ENCODE measurements around the gene NCAPG2.

The NCAPG2 gene

DNA sequence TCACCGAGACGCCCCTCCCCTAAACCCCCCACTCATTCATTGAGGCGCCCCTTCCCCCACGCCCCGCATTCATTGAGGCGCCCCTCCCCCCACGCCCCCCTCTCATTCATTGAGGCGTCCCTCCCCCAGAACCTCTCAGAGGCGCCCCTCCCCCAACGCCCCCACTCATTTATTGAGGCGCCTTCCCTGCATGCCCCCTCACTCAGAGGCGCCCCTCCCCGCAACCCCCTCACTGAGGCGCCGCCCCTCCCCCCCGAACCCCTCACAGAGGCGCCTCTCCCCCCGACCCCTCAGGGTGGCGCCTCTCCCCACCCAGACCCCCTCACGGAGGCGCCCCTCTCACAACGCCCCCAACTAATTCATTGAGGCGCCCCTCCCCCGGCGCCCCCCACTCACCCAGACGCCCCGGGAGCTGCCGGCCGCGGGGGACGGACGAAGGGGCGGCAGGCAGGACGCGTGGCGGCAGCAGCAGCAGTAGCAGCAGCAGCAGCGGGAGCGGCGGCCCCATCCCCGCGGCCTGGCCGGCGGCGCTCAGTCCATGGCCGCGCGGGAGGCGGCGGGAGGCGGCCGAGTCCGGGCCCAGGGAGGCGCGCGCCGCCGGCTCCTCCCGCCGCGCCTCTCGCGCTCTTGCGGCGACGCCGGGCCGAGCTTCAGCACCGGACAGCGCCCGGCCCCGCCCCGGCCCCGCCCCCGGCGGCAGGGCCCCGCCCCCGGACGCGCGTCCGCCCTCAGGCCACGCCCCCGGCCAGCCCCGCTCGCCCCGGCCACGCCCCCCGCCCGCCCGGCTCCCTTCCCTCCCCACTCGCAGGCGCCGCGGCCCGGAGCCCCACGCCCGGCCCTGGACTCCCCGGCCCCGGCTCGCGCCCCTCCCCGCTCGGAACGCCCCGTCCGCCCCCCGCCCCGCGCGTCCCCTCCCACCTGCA, 117.2 kb downstream of the NCAPG2 start, which contains the start of gene PTPRN2:
Gene PTPRN2, minus strand, starts transcription at position 662 of the 923 bp plus-strand sequence.
- TF ChIP-seq GATA2 (IDR thresholded peaks at IDR 0.05; ENCODE audit: low read depth, low read length) (no peak), GATA3 (IDR thresholded peaks at IDR 0.05; ENCODE audit: low read depth, low read length) (no peak)

DNA sequence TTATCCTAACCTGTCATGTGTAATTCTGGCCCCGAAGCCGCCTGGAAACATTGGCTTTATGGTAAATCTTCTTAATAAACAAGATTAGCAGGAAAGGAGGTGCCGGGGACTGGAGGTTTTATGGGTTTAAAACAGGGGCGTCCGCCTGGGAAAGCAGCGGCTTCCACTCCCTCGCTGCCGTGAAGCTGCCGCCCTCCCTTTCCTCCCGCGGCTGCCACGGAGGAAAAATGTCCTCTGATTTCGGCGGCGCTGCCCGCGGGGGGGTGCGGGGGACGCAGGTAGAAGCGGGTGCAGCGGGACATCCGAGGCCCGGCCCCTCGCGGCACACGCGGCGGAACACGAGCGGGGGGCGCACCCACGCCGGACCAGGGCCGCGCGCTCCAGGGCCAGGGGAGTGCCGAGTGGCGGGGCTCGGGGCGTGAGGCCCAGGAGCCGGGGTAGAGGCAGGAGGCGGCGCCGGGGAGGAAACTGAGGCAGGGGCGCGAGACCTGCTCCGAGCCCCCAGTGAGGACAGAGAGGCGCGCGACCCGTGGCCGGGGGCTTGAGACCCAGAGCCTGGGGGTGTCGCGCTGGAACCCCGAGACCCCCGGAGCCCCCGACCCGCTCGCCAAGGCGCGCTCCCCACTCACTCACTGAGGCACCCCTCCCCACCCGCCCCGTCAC, 118.0 kb downstream of the NCAPG2 start:
- TF ChIP-seq GATA3 (IDR thresholded peaks at IDR 0.05; ENCODE audit: low read depth, low read length), result no peak
- TF ChIP-seq GATA2 (IDR thresholded peaks at IDR 0.05; ENCODE audit: low read depth, low read length), result no peak

DNA sequence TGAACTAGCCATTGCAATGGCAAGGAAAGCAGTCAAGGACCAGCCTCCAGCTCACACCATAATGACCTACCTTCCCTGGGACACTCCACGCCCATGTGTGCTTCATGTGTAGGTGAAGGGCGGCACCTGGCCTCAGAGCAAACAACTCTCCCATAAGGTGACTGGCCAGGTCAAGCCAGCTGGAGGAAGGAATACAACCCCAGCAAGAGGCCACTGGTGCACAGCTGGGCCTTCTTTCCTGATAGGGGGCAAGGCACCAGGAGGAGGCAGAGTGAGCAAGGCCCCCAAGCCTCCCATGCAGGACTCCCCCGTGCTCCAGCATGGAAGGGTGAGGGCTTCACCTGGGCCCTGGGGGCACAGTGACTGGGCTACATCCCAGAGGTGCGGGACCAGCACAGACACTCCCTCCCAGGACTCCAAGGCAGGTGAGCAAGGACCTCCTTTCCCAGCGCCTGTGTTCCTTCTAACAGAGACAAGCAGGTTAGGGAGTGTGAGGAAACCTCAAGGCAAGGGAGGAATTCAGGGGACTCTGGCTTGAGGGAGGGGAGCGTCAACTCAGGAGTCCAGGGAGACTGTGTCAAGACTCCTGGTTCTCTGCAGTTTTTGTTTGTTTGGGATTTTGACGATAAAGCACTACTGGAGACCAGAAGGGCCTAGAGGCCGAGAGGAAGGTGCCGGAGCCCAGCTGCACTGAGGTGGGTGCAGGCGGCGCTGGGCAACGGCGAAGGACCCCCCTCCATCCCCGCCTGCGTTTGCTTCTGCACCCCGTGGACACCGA, 118.7 kb downstream of the NCAPG2 start:
- TF ChIP-seq GATA2 (IDR thresholded peaks at IDR 0.05; ENCODE audit: low read depth, low read length), result no peak
- no peak for TF ChIP-seq GATA3 (IDR thresholded peaks at IDR 0.05; ENCODE audit: low read depth, low read length)

GRCh38 chr7:158584407-158584806, 120.2 kb downstream of the NCAPG2 start:
- no peak for TF ChIP-seq GATA3 (IDR thresholded peaks at IDR 0.05; ENCODE audit: low read depth, low read length)
- TF ChIP-seq GATA2 (IDR thresholded peaks at IDR 0.05; ENCODE audit: low read depth, low read length), result no peak

GRCh38 chr7:158583810-158584209, 120.8 kb downstream of the NCAPG2 start:
- TF ChIP-seq GATA2 (IDR thresholded peaks at IDR 0.05; ENCODE audit: low read depth, low read length), result no peak
- TF ChIP-seq GATA3 (IDR thresholded peaks at IDR 0.05; ENCODE audit: low read depth, low read length), result no peak

- TF ChIP-seq GATA2 (IDR thresholded peaks at IDR 0.05; ENCODE audit: low read depth, low read length) (no peak), GATA3 (IDR thresholded peaks at IDR 0.05; ENCODE audit: low read depth, low read length) (no peak)
Observed at GRCh38 chr7:158583143-158583542, 121.5 kb downstream of the NCAPG2 start.

DNA sequence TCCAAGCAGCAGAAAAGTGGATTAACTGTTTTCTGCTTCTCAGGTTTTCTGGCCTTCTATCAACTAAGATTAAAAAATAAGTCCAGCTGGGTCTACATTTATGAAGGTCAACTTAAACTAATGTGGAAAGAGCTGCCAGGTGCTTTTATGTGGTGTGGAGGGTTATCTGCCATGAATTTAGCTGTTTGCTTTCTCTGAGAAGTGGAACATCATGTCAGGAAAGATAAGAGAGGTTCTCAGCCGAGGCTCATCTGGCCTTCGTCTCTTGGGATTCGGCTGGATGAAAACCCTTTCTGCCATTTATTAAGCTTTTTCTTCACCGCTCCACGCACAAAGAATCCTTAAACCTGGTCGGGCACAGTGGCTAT, 122.5 kb downstream of the NCAPG2 start:
- no peak for TF ChIP-seq GATA3 (IDR thresholded peaks at IDR 0.05; ENCODE audit: low read depth, low read length)
- TF ChIP-seq GATA2 (IDR thresholded peaks at IDR 0.05; ENCODE audit: low read depth, low read length), result no peak

DNA sequence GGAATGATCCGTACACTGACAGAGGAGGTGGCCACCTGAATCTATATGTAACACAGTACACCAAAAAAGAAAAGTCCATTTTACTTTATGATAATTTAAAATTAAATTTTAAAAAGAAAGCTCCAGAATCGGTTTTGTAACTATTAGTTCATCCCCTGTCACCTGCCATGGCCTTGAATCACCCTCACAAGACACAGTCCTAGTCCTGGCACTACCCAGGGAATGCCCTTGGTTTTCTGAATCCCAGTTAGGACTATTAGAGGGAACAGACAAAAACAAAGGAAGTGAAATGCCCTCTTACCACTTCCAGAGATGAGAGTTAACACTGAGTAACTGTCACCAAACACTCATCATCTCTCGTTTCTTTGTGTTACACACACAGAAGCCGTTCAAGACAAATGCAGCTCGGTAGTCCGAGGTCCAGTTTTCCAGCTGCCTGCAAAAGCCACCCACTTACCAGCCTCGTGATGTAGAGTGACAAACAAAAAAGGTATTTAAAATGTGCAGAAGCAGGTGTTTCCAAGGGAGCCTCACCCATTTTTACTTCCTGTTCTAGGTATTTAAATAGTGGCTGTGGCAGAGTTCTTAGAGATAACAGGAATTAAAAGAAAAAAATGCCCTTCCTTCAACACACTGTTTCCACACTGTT, 123.0 kb downstream of the NCAPG2 start:
- TF ChIP-seq GATA2 (IDR thresholded peaks at IDR 0.05; ENCODE audit: low read depth, low read length) (no peak), GATA3 (IDR thresholded peaks at IDR 0.05; ENCODE audit: low read depth, low read length) (no peak)
